ENCODE measurements around the gene LRRTM4.

DNA sequence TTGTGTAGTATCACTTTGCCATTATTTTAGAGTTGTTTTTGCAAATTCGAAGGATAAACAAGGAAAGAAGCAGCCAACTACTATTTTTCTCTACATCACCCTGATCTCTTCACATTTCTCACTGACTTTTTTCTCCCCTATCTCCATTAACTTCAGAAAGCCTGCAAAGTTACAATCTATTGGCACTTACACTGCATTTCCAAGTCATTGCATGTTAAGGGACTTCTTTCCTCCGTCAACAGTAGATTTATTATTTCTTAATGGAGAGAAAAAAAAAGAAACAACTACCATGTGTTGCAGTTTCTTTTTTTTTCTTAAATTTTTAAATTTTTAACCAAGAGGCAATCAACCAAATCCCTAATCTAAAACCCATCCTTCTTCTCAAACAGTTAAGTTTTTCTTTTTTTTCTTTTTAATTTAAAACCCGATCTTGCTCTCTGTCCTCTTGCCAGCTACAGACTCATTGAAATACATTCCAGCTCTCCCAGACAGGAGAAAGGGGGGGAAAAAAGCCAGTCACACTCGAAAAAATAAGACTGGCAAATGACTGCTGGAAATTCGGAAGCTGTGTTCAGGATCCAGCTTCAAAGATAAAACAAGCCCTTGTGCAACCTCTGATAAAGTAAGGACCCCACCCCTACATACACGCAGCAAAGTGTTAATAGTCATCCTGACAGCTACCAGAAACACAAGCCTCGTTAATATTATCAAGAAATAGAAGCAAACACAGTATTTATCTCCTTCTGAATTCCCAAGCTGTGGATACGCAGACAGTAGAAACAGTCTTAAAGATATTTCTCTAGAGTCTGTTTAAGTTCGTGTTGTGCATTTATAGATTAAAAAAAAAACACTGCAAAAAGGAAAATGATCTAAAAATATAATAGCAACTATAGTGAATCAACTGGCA, 1.3 kb downstream of the LRRTM4 start:
- no peak for TF ChIP-seq ARNTL (CRISPR knock-in tag; IDR thresholded peaks at IDR 0.05; ENCODE audit: borderline replicate concordance, low read depth)
- TF ChIP-seq ZFP30 (CRISPR knock-in tag; IDR thresholded peaks at IDR 0.05) = no peak
- TF ChIP-seq, protein P1, sequence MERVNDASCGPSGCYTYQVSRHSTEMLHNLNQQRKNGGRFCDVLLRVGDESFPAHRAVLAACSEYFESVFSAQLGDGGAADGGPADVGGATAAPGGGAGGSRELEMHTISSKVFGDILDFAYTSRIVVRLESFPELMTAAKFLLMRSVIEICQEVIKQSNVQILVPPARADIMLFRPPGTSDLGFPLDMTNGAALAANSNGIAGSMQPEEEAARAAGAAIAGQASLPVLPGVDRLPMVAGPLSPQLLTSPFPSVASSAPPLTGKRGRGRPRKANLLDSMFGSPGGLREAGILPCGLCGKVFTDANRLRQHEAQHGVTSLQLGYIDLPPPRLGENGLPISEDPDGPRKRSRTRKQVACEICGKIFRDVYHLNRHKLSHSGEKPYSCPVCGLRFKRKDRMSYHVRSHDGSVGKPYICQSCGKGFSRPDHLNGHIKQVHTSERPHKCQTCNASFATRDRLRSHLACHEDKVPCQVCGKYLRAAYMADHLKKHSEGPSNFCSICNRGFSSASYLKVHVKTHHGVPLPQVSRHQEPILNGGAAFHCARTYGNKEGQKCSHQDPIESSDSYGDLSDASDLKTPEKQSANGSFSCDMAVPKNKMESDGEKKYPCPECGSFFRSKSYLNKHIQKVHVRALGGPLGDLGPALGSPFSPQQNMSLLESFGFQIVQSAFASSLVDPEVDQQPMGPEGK (CRISPR knock-in tag; IDR thresholded peaks at IDR 0.05; ENCODE audit: borderline replicate concordance) = no peak
- TF ChIP-seq CSDC2 (CRISPR knock-in tag; IDR thresholded peaks at IDR 0.05) = no peak
- no peak for TF ChIP-seq ZNF70 (CRISPR knock-in tag; IDR thresholded peaks at IDR 0.05)
- TF ChIP-seq RARB (CRISPR knock-in tag; IDR thresholded peaks at IDR 0.05) = no peak
- TF ChIP-seq, protein P2, sequence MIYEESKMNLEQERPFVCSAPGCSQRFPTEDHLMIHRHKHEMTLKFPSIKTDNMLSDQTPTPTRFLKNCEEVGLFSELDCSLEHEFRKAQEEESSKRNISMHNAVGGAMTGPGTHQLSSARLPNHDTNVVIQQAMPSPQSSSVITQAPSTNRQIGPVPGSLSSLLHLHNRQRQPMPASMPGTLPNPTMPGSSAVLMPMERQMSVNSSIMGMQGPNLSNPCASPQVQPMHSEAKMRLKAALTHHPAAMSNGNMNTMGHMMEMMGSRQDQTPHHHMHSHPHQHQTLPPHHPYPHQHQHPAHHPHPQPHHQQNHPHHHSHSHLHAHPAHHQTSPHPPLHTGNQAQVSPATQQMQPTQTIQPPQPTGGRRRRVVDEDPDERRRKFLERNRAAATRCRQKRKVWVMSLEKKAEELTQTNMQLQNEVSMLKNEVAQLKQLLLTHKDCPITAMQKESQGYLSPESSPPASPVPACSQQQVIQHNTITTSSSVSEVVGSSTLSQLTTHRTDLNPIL (CRISPR knock-in tag; IDR thresholded peaks at IDR 0.05; ENCODE audit: low read depth) = no peak
- TF ChIP-seq ZFP3 (CRISPR knock-in tag; IDR thresholded peaks at IDR 0.05) = no peak
- no peak for TF ChIP-seq PPARA (CRISPR knock-in tag; IDR thresholded peaks at IDR 0.05; ENCODE audit: borderline replicate concordance)
- no peak for TF ChIP-seq TSHZ2 (CRISPR knock-in tag; IDR thresholded peaks at IDR 0.05)
